K562 (cell line): ENCODE measurements around the gene PDGFC. TPM values are rescaled to one million over a fixed set of nuclear protein-coding genes. Genes with fewer than 3 reads are reported as not detected.

Experiments
- ATAC-seq: fragments of 200-7000 bp; cut with Tn5 transposase; 3 replicates; pipeline ENCODE4 v1.9.1; 2020; ENCODE audit warnings: moderate library complexity
- BruUV-seq: library from RNA; stranded (reverse); fragments of 400-500 nt; replicated peaks from 2 replicates; lab custom pipeline; 2021; lab: Mats Ljungman, UMichigan
- CTCF ChIA-PET: fragments of 300-600 bp; formaldehyde crosslinking; extraction: SDS; loops from one replicate; lab custom pipeline; 2021; ENCODE audit warnings: low intra/inter-chr PET ratio; lab: Yijun Ruan, JAX
- POLR2A ChIA-PET: fragments of 300-600, 350-650 bp; sonication (Branson Sonifier 250); formaldehyde crosslinking; extraction: SDS; loops from one replicate; lab custom pipeline; 2021; ENCODE audit warnings: antibody characterized with exemption, inconsistent platforms; lab: Yijun Ruan, JAX
- DNase-seq, 4 experiments: peaks; one replicate each; pipeline versions ENCODE4 v3.0.0 to v3.0.0-alpha.2; 2011 to 2018; ENCODE audit warnings: low spot score in 3 of 4, mixed read lengths in 3 of 4; ENCODE audit errors: extremely low read depth in 1 of 4
- FAIRE-seq: peaks from 2 replicates; lab custom pipeline; 2011; peaks lifted over from hg19 to GRCh38; lab: Jason Lieb, UNC
- H2AFZ ChIP-seq: 2 replicates; pipeline ENCODE4 v1.6.0; 2011; ENCODE audit warnings: low read depth, low read length, control low read depth, inconsistent platforms
- H3K27ac ChIP-seq: fragments of 200-600 bp; 3 replicates; pipeline ENCODE4 v1.8.0; 2011; ENCODE audit warnings: low read depth, mild to moderate bottlenecking, control low read depth, inconsistent platforms, low read length, moderate library complexity, mixed read lengths; ENCODE audit errors: extremely low read depth
- H3K27me3 ChIP-seq, 2 experiments: fragments of 300-600 bp in 1 of 2; 2 replicates in 1 of 2; 3 replicates in 1 of 2; pipeline versions ENCODE4 v1.6.0 to v1.8.0; 2011; ENCODE audit warnings: inconsistent platforms in 2 of 2, low read length in 2 of 2, mild to moderate bottlenecking in 1 of 2, mixed read lengths in 1 of 2, moderate library complexity in 1 of 2; ENCODE audit not compliant: control insufficient read depth in 2 of 2, insufficient read depth in 2 of 2
- H3K36me3 ChIP-seq: fragments of 300-600 bp; 3 replicates; pipeline ENCODE4 v1.8.0; 2011; ENCODE audit warnings: mild to moderate bottlenecking, low read length, inconsistent platforms; ENCODE audit not compliant: control insufficient read depth, insufficient read depth
- H3K4me1 ChIP-seq, 2 experiments: fragments of 200-600 bp in 1 of 2; replicated peaks in 1 of 2; 2 replicates in 1 of 2; 3 replicates in 1 of 2; pipeline versions ENCODE4 v1.5.1 to v1.8.0; 2011; ENCODE audit warnings: inconsistent platforms in 2 of 2, low read length in 2 of 2, mild to moderate bottlenecking in 1 of 2, mixed read lengths in 1 of 2, moderate library complexity in 1 of 2; ENCODE audit not compliant: control insufficient read depth in 2 of 2, insufficient read depth in 2 of 2
- H3K4me2 ChIP-seq: 2 replicates; pipeline ENCODE4 v1.6.1; 2011; ENCODE audit warnings: low read length, control low read depth, inconsistent platforms, mixed read lengths; ENCODE audit not compliant: insufficient read depth
- H3K4me3 ChIP-seq: fragments of 200-600 bp; sonication (generic), shearing (Covaris generic); 2 replicates; pipeline ENCODE4 v1.5.1; 2016; ENCODE audit warnings: control low read depth, inconsistent platforms
- H3K79me2 ChIP-seq: fragments of 200-600 bp; 3 replicates; pipeline ENCODE4 v1.8.0; 2011; ENCODE audit warnings: low read length, inconsistent platforms; ENCODE audit not compliant: control insufficient read depth, insufficient read depth
- H3K9ac ChIP-seq, 2 experiments: 2 replicates each; pipeline versions ENCODE4 v1.6.0 to v1.6.1; 2011; ENCODE audit warnings: low read depth in 2 of 2, low read length in 2 of 2, control low read depth in 1 of 2, inconsistent platforms in 1 of 2, mild to moderate bottlenecking in 1 of 2, mixed read lengths in 1 of 2; ENCODE audit not compliant: insufficient read depth in 1 of 2
- H3K9me1 ChIP-seq: one replicate; pipeline ENCODE4 v1.6.0; 2011; ENCODE audit warnings: inconsistent platforms, mild to moderate bottlenecking, low read length, moderate library complexity; ENCODE audit not compliant: control insufficient read depth, insufficient read depth
- H3K9me3 ChIP-seq: replicated peaks from 2 replicates; pipeline ENCODE4 v1.5.1; 2011; ENCODE audit warnings: low read depth, low read length, inconsistent platforms; ENCODE audit not compliant: control insufficient read depth, insufficient read depth
- H4K20me1 ChIP-seq: replicated peaks from 2 replicates; pipeline ENCODE4 v1.6.1; 2011; ENCODE audit warnings: low read length, inconsistent platforms, mixed read lengths; ENCODE audit not compliant: control insufficient read depth, insufficient read depth
- CBX3 ChIP-seq, 2 experiments: IDR thresholded peaks; 1 replicate in 1 of 2; 2 replicates in 1 of 2; pipeline ENCODE4 v1.6.1; 2012; ENCODE audit warnings: inconsistent platforms in 2 of 2, low read length in 2 of 2, borderline replicate concordance in 1 of 2, control low read depth in 1 of 2
- COPS2 ChIP-seq: fragments of 450-650 bp; conservative IDR thresholded peaks from 2 replicates; pipeline ENCODE4 v1.6.1; 2016; ENCODE audit warnings: mild to moderate bottlenecking, moderate library complexity
- FOXK1 ChIP-seq: sonication (generic); formaldehyde crosslinking; IDR thresholded peaks from 2 replicates; pipeline ENCODE4 v1.8.0; 2022; ENCODE audit warnings: missing genetic modification reagents, mild to moderate bottlenecking, borderline replicate concordance
- HDAC3 ChIP-seq: fragments of 450-650 bp; IDR thresholded peaks from 2 replicates; pipeline ENCODE4 v1.6.1; 2018; ENCODE audit warnings: borderline replicate concordance, mild to moderate bottlenecking, moderate library complexity; ENCODE audit not compliant: partially characterized antibody
- HNRNPLL ChIP-seq: fragments of 200-400 bp; formaldehyde crosslinking; IDR thresholded peaks from 2 replicates; pipeline ENCODE4 v1.6.1; 2017; ENCODE audit warnings: low read length, low read depth, mild to moderate bottlenecking; ENCODE audit not compliant: poor library complexity, severe bottlenecking
- KLF16 ChIP-seq: IDR thresholded peaks from 2 replicates; pipeline ENCODE4 v1.6.1; 2016; ENCODE audit warnings: antibody characterized with exemption
- NCOA1 ChIP-seq: fragments of 450-650 bp; IDR thresholded peaks from 2 replicates; pipeline ENCODE4 v1.6.1; 2016; ENCODE audit warnings: low read depth
- PHF20 ChIP-seq: fragments of 450-650 bp; IDR thresholded peaks from 2 replicates; pipeline ENCODE4 v1.6.1; 2018; ENCODE audit not compliant: partially characterized antibody
- PTBP1 ChIP-seq: fragments of 200-400 bp; formaldehyde crosslinking; IDR thresholded peaks from 2 replicates; pipeline ENCODE4 v1.6.1; 2017; ENCODE audit warnings: low read depth, low read length
- ZNF165 ChIP-seq: fragments of 250-450 bp; sonication (Bioruptor Pico); IDR thresholded peaks from 2 replicates; pipeline ENCODE4 v1.4.0; 2020; ENCODE audit warnings: borderline replicate concordance
- ZNF175 ChIP-seq: fragments of 200-800 bp; sonication (Bioruptor generic); IDR thresholded peaks from 2 replicates; pipeline ENCODE4 v1.6.1; 2016; ENCODE audit warnings: low read depth, mild to moderate bottlenecking, missing genetic modification characterization, missing compliant biosample characterization
- ZNF644 ChIP-seq: fragments of 200-800 bp; sonication (Bioruptor generic); IDR thresholded peaks from 2 replicates; pipeline ENCODE4 v1.6.1; 2016; ENCODE audit warnings: low read depth, missing genetic modification characterization, missing compliant biosample characterization
- ZNF699 ChIP-seq: fragments of 250-450 bp; sonication (Bioruptor Pico); IDR thresholded peaks from 2 replicates; pipeline ENCODE4 v1.8.0; 2021; ENCODE audit warnings: mild to moderate bottlenecking, moderate library complexity; ENCODE audit not compliant: insufficient replicate concordance
- WGBS: fragments of 100-300 bp; shearing (Covaris generic); methylation state at CpG from one replicate; pipeline ENCODE4 v1.1.6; 2016; ENCODE audit warnings: low coverage, mixed read lengths; ENCODE audit not compliant: insufficient coverage; ENCODE audit errors: missing lambda C conversion rate; 5-methylcytosine and 5-hydroxymethylcytosine counted together
- in situ Hi-C: fragments of 300-500 bp; cut with MboI; formaldehyde crosslinking; loops from 4 replicates; pipeline ENCODE4 v1.15.0; 2018; ENCODE audit warnings: inconsistent platforms, mixed read lengths
- intact Hi-C: fragments of 100-400 bp; cut with micrococcal nuclease; formaldehyde crosslinking; loops from 2 replicates; pipeline ENCODE4 v1.14.2; 2022
- polyA plus RNA-seq, 8 experiments: library from polyadenylated mRNA; depleted of rRNA in 4 of 8; stranded (reverse) in 5 of 8; unstranded in 3 of 8; fragments of >200 nt; fragmentation: Nextera tagmentation in 2 of 8; fragmentation: Illumina TruSeq in 1 of 8; extraction: Ambion mirVana in 2 of 8; extraction: Trizol in 1 of 8; gene quantifications; 2 replicates each; pipeline versions ENCODE4 v1.2.1 to v1.2.3, GENCODE V29; 2011 to 2014; ENCODE audit warnings: inconsistent platforms in 1 of 8, missing spikeins in 1 of 8
- total RNA-seq, 7 experiments: library from RNA; depleted of rRNA in 6 of 7; stranded (reverse); fragments of >200 nt in 6 of 7; fragmentation: Illumina TruSeq in 2 of 7; extraction: Trizol in 2 of 7; gene quantifications; 2 replicates each; pipeline versions ENCODE4 v1.2.1 to v1.2.3, GENCODE V29; 2011 to 2021; ENCODE audit warnings: low replicate concordance in 1 of 7
- TF ChIP-seq, protein P1 (sequence below): fragments of 450-650 bp; formaldehyde crosslinking; conservative IDR thresholded peaks from 2 replicates; pipeline ENCODE4 v1.4.0; 2022; ENCODE audit warnings: mild to moderate bottlenecking, missing genetic modification characterization
- TF ChIP-seq, protein P2 (sequence below): fragments of 250-450 bp; sonication (Bioruptor Pico); IDR thresholded peaks from 2 replicates; pipeline ENCODE4 v1.6.1; 2021; ENCODE audit warnings: mild to moderate bottlenecking

Gene PDGFC
- total and polyA plus RNA-seq, 9 of the 15 experiments (the other 6 are each of a cell fraction or from before 2014, with no cell fraction given): not detected

DNA sequence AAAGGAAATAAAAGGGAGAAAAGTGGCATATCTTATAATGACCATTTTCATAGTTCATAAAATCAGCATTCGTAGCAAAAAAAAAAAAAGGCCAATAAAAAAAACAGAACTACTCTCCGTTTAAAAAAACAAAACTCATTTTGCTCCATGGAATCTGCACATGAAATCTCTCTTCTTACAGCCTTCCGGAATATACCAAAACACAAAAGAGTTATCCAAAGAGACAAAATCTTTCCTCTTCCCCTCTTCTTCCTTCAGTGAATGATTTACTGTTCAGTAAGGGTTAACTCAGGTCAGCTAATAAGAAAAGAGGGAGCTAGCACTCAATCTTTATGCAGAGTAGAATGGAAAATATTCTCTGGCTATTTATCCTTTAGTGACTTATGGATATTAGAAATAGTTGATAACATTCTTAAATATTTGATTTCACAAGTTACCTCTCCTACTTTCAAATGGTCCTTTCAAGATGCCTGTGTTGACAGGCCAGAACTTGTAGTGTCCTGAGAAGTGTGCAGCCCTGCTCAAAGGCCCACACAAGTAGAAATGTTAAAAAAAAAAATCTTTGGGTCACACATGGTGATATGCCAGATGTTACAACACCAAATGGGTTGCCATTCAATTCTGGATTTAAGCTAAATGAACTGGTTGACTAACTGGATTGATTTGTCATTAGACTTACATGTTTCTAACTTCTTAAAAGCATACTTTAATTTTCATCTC, 42.1 kb downstream of the PDGFC start:
- ATAC-seq (no peak), FAIRE-seq (no peak), DNase-seq (no peak)
- no TSS peak for BruUV-seq
- Histone ChIP-seq H3K4me1 (no peaks in the 10 kb centered on the region), H2AFZ (no peak overlapping the region), H3K9me1 (no peaks in the 10 kb centered on the region), H3K4me2 (no peak overlapping the region), H3K9ac (no peak overlapping the region), H4K20me1 (no peaks in the 10 kb centered on the region), H3K4me3 (no peak overlapping the region), H3K36me3 (no peaks in the 10 kb centered on the region), H3K79me2 (no peaks in the 10 kb centered on the region), H3K9me3 (no peaks in the 10 kb centered on the region), H3K27me3 (no peaks in the 10 kb centered on the region), H3K27ac (no peak overlapping the region)
- TF ChIP-seq NCOA1: no peak
- no peak for TF ChIP-seq KLF16
- no peak for TF ChIP-seq ZNF165
- no peak for TF ChIP-seq ZNF699
- no peak for TF ChIP-seq ZNF644 (tag)
- in situ Hi-C loops: no loop called here
- 0% methylated on average over 3 of the region's 3 CpGs for WGBS
- intact Hi-C loops: no loop called here
- ChIA-PET CTCF (no interaction called here), POLR2A (no interaction called here)

DNA sequence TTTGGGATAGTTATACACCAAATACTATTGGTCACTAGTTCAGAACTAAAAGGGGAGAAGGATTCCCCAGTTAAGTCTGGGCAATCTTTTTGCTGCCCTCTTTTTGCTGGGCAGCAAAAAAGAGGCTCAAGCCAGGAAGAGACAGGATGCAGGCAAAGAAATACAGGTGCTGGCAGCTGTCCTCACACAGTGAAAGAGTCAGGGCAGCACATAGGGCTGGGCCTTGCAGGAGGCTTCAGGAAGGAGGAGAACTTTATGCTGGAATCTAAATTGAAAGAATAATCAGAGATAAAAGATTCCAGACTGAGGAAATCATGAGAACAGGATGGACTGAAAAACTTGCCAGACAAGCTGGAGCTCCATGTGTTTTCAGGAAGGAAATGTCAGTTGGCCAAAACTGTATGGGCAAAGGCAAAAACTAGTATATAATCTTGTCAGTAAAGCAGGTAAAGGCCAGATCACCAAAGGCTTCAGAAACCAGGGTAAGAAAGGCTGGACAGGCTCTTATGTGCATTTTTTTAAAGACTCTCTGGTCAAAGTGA, 46.8 kb downstream of the PDGFC start:
- Histone ChIP-seq H3K4me1 (no peaks in the 10 kb centered on the region), H3K36me3 (no peaks in the 10 kb centered on the region), H3K4me2 (no peak overlapping the region), H3K79me2 (no peaks in the 10 kb centered on the region), H4K20me1 (no peaks in the 10 kb centered on the region), H3K4me3 (no peak overlapping the region), H3K27me3 (no peaks in the 10 kb centered on the region), H3K9ac (no peak overlapping the region), H2AFZ (no peak overlapping the region), H3K27ac (no peak overlapping the region), H3K9me1 (no peaks in the 10 kb centered on the region), H3K9me3 (0 out of 2 replicates have a peak, but pooled peaks cover 2% of the 10 kb centered on the region)
- no peak for FAIRE-seq
- no peak for DNase-seq
- BruUV-seq: no TSS peak
- POLR2A ChIA-PET: no interaction called here
- in situ Hi-C loops (no loop called here), intact Hi-C loops (no loop called here)
- no peak for ATAC-seq
- CTCF ChIA-PET: no interaction called here
- TF ChIP-seq ZNF175: no peak
- no peak for TF ChIP-seq CBX3 (IDR thresholded peaks at IDR 0.05; ENCODE audit: borderline replicate concordance in 1 of 2, low read length in 2 of 2)
- TF ChIP-seq, protein P1, sequence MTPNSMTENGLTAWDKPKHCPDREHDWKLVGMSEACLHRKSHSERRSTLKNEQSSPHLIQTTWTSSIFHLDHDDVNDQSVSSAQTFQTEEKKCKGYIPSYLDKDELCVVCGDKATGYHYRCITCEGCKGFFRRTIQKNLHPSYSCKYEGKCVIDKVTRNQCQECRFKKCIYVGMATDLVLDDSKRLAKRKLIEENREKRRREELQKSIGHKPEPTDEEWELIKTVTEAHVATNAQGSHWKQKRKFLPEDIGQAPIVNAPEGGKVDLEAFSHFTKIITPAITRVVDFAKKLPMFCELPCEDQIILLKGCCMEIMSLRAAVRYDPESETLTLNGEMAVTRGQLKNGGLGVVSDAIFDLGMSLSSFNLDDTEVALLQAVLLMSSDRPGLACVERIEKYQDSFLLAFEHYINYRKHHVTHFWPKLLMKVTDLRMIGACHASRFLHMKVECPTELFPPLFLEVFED (CRISPR knock-in tag): no peak
- no peak for TF ChIP-seq HNRNPLL
- no peak for TF ChIP-seq PHF20
- TF ChIP-seq COPS2: no peak
- TF ChIP-seq PTBP1: no peak
- no peak for TF ChIP-seq HDAC3
- no peak for TF ChIP-seq FOXK1 (CRISPR knock-in tag)
- TF ChIP-seq, protein P2, sequence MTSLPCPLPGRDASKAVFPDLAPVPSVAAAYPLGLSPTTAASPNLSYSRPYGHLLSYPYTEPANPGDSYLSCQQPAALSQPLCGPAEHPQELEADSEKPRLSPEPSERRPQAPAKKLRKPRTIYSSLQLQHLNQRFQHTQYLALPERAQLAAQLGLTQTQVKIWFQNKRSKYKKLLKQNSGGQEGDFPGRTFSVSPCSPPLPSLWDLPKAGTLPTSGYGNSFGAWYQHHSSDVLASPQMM (CRISPR knock-in tag): no peak
